Measurements from ENCODE around the gene USP36. TPM values are rescaled to one million over a fixed set of nuclear protein-coding genes. Genes with fewer than 3 reads are reported as not detected.
"Not testable (repeated sequence)": the region's sequence is repeated elsewhere in the genome, so short reads cannot be mapped to it uniquely, and the experiment has no call there.

The USP36 gene
- total RNA-seq, 1 experiment from 2014 or later: 28.8 TPM

GRCh38 chr17:78875363-78876093 is 34.9 kb upstream of the USP36 start:
- DNase-seq (ENCODE audit: low read depth): no peak

GRCh38 chr17:78873519-78874340 is 33.1 kb upstream of the USP36 start:
- in situ Hi-C loops (cut with HindIII; ENCODE audit: low pct_unique_long_range_greater_than_20kb, low sequenced_read_pairs): no loop called here

More at GRCh38 chr17:78875363-78876093, 34.9 kb upstream of the USP36 start:
- in situ Hi-C loops (cut with HindIII; ENCODE audit: low pct_unique_long_range_greater_than_20kb, low sequenced_read_pairs): no loop called here

GRCh38 chr17:78872486-78872885 is 31.9 kb upstream of the USP36 start:
- in situ Hi-C loops (cut with HindIII; ENCODE audit: low pct_unique_long_range_greater_than_20kb, low sequenced_read_pairs): no loop called here
- peak; percentile 21 for DNase-seq (ENCODE audit: low read depth)

More at GRCh38 chr17:78873519-78874340, 33.1 kb upstream of the USP36 start:
- DNase-seq (ENCODE audit: low read depth): peak; percentile 32

GRCh38 chr17:78870621-78871020 is 30.0 kb upstream of the USP36 start:
- DNase-seq (ENCODE audit: low read depth): no peak
- in situ Hi-C loops (cut with HindIII; ENCODE audit: low pct_unique_long_range_greater_than_20kb, low sequenced_read_pairs): no loop called here

- DNase-seq (ENCODE audit: low read depth): peak; percentile 42
Measured at GRCh38 chr17:78868391-78868790, 27.8 kb upstream of the USP36 start.

GRCh38 chr17:78867046-78867445 is 26.4 kb upstream of the USP36 start:
- DNase-seq (ENCODE audit: low read depth); in situ Hi-C loops (cut with HindIII; ENCODE audit: low pct_unique_long_range_greater_than_20kb, low sequenced_read_pairs): not testable (repeated sequence)

More at GRCh38 chr17:78868391-78868790, 27.8 kb upstream of the USP36 start:
- in situ Hi-C loops (cut with HindIII; ENCODE audit: low pct_unique_long_range_greater_than_20kb, low sequenced_read_pairs): no loop called here

GRCh38 chr17:78865682-78866390 is 25.2 kb upstream of the USP36 start:
- in situ Hi-C loops (cut with HindIII; ENCODE audit: low pct_unique_long_range_greater_than_20kb, low sequenced_read_pairs): no loop called here
- DNase-seq (ENCODE audit: low read depth): peak; percentile 69

DNA sequence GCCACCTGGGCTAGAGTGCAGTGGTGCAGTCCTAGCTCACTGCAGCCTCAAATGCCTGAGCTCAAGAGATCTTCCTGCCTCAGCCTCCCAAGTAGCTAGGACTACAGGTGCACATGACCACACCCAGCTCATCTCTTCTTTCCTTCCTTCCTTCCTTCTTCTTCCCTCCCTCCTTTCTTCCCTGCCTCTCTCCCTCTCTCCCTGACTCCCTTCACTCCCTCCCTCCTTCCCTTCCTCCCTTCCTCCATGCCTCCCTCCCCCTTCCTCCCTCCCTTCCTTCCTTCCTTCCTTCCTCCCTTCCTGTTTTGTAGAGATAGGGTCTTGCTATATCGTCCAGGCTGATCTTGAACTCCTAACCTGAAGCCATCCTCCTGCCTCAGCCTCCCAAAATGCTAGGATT is 23.5 kb upstream of the USP36 start:
- in situ Hi-C loops (cut with HindIII; ENCODE audit: low pct_unique_long_range_greater_than_20kb, low sequenced_read_pairs): no loop called here
- no peak for DNase-seq (ENCODE audit: low read depth)

- in situ Hi-C loops (cut with HindIII; ENCODE audit: low pct_unique_long_range_greater_than_20kb, low sequenced_read_pairs): no loop called here
Measured at GRCh38 chr17:78862073-78863023, 21.7 kb upstream of the USP36 start.

GRCh38 chr17:78861229-78861628 is 20.6 kb upstream of the USP36 start:
- in situ Hi-C loops (cut with HindIII; ENCODE audit: low pct_unique_long_range_greater_than_20kb, low sequenced_read_pairs): no loop called here

More at GRCh38 chr17:78862073-78863023, 21.7 kb upstream of the USP36 start:
- peak; percentile 99 for DNase-seq (ENCODE audit: low read depth)

GRCh38 chr17:78859051-78859450 is 18.4 kb upstream of the USP36 start:
- in situ Hi-C loops (cut with HindIII; ENCODE audit: low pct_unique_long_range_greater_than_20kb, low sequenced_read_pairs): no loop called here
- DNase-seq (ENCODE audit: low read depth): no peak

More at GRCh38 chr17:78861229-78861628, 20.6 kb upstream of the USP36 start:
- DNase-seq (ENCODE audit: low read depth): no peak

GRCh38 chr17:78857266-78857665 is 16.7 kb upstream of the USP36 start:
- no peak for DNase-seq (ENCODE audit: low read depth)
- in situ Hi-C loops (cut with HindIII; ENCODE audit: low pct_unique_long_range_greater_than_20kb, low sequenced_read_pairs): no loop called here

DNA sequence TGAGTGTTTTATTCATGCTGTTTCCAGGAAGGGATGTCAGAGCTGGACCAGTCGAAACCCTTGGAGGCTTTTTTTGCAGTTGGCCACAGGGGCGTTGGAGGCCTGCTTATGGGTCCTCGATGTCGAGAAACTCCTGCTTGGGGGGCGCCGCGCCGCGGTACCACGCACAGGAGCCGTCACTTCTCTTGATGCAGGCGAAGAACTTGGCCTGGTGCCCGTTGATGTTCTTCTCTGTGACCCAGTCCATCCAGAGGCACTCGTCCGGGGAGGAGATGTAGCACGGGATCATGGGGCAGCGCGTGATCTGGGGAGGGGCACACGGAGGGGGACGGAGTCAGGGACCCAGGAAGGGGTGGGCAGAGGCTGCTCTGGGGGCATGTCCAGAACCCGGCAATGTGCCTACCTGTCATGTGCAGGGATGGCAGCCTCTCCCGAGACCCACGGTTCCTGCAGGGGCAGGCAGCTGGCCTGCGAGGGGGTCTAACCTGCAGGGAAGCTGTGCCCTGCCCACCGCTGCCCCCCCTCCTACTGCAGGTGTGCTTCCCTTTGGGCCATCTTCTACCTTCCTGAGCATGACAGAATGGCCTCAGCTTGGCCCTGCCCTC is 15.0 kb upstream of the USP36 start:
- DNase-seq (ENCODE audit: low read depth): no peak
- in situ Hi-C loops (cut with HindIII; ENCODE audit: low pct_unique_long_range_greater_than_20kb, low sequenced_read_pairs): no loop called here

- in situ Hi-C loops (cut with HindIII; ENCODE audit: low pct_unique_long_range_greater_than_20kb, low sequenced_read_pairs): no loop called here
- no peak for DNase-seq (ENCODE audit: low read depth)
Measured at GRCh38 chr17:78854508-78854907, 13.9 kb upstream of the USP36 start.

DNA sequence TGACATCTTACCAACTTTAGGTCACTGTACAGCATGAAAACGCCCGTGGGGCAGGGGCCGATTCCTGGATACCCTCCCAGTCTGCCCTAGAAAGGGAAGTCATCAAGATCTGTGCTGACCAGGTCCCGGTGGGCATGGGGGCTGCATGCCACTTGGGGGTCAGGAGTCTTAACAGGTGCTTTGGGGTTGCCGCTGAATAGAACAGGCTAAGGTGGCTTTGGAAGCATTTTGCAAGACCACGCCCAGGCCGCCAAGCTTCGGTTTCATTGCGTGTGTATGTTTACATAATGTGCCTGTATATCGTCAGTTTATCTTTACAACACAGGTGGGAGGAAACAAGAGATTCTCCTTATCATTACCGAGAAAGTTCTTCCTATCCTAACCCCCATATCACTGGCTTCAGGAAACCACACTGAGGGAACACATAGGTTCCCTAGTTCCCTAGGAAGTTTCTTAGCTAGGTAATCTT is 13.3 kb upstream of the USP36 start:
- in situ Hi-C loops (cut with HindIII; ENCODE audit: low pct_unique_long_range_greater_than_20kb, low sequenced_read_pairs): no loop called here
- no peak for DNase-seq (ENCODE audit: low read depth)

- in situ Hi-C loops (cut with HindIII; ENCODE audit: low pct_unique_long_range_greater_than_20kb, low sequenced_read_pairs): no loop called here
- DNase-seq (ENCODE audit: low read depth): no peak
Measured at GRCh38 chr17:78852709-78853121, 12.1 kb upstream of the USP36 start.

DNA sequence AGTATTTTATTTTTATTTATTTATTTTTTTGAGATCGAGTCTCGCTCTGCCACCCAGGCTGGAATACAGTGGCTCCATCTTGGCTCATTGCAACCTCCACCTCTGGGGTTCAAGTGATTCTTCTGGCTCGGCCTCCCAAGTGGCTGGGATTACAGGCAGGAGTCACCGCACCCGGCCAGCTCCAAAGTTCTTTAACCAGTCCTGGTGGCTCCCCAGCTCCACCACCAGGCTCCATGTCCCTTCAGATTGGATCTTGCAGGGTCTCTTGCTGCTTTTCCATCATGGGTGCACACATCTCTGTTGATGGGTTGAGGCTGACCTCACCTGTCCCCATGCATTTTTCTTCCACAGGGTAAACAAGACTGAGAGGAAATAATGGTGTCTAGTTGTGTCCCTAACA is 8.4 kb upstream of the USP36 start:
- DNase-seq (ENCODE audit: low read depth): no peak
- in situ Hi-C loops (cut with HindIII; ENCODE audit: low pct_unique_long_range_greater_than_20kb, low sequenced_read_pairs): loop anchor here (25.0 kb wide), 1 partner anchor 262 kb away; the partner anchor contains the start of gene DNAH17

Data from Caki2 (cell line).